Right lobe of liver (tissue), 6 donors: ENCODE data around the gene PHKG2. TPM values are rescaled to one million over a fixed set of nuclear protein-coding genes. Genes with fewer than 3 reads are reported as not detected.
A peak's percentile ranks its signal among the peaks of the same experiment; 100 is the strongest.

Experiments used
- ATAC-seq, 4 donors: fragments of 200-7000 bp; cut with Tn5 transposase; one replicate each; pipeline ENCODE4 v1.9.1; 2020; ENCODE audit warnings: mild to moderate bottlenecking in 4 of 4, moderate library complexity in 4 of 4
- DNase-seq, 3 donors: peaks; one replicate each; pipeline ENCODE4 v3.0.0-alpha.2; 2020
- H3K27ac ChIP-seq, 3 donors: fragments of 200-600 bp; one replicate each; pipeline ENCODE4 v1.8.0; 2022
- H3K27me3 ChIP-seq, 2 donors: fragments of 200-600 bp; one replicate each; pipeline ENCODE4 v1.8.0; 2022
- H3K36me3 ChIP-seq, 4 donors: fragments of 200-600 bp; sonication (generic) in 1 of 4; one replicate each; pipeline versions ENCODE4 v1.5.1 to v1.8.0; 2017 to 2022; ENCODE audit warnings: control low read depth in 1 of 4
- H3K4me1 ChIP-seq, 4 donors: fragments of 200-600 bp; sonication (generic) in 1 of 4; one replicate each; pipeline versions ENCODE4 v1.5.1 to v1.8.0; 2017 to 2022; ENCODE audit warnings: control low read depth in 1 of 4
- H3K4me3 ChIP-seq, 3 donors: fragments of 200-600 bp; one replicate each; pipeline ENCODE4 v1.8.0; 2022
- H3K9me3 ChIP-seq, 4 donors: fragments of 200-600 bp; sonication (generic) in 1 of 4; one replicate each; pipeline versions ENCODE4 v1.5.1 to v1.8.0; 2017 to 2022; ENCODE audit warnings: control low read depth in 1 of 4
- POLR2A ChIP-seq: fragments of 450-650 bp; IDR thresholded peaks from one replicate; pipeline ENCODE4 v1.6.1; 2017; ENCODE audit warnings: antibody characterized with exemption, mild to moderate bottlenecking
- WGBS: methylation state at CpG from one replicate; pipeline ENCODE4 v1.1.6; 2018; ENCODE audit warnings: low coverage, low lambda C conversion rate; ENCODE audit not compliant: insufficient coverage; ENCODE audit errors: missing lambda C conversion rate; 5-methylcytosine and 5-hydroxymethylcytosine counted together
- intact Hi-C, 2 donors: fragments of 100-400 bp; cut with DNase I; formaldehyde crosslinking; loops; one replicate each; pipeline versions ENCODE4 v1.11.2 to v1.14.1; 2022
- small RNA-seq, 2 experiments: library from RNA; depleted of rRNA; stranded (forward); fragments of <200 nt; gene quantifications; one replicate each; pipeline ENCODE3, GENCODE V24; 2016
- total RNA-seq, 6 experiments: library from RNA; depleted of rRNA in 2 of 6; stranded (reverse); fragments of >200 nt in 2 of 6; fragmentation: NEBNext Ultra II Directional in 3 of 6; extraction: Animal tissue kit (Norgen Biotek cat#: 25700) in 3 of 6; gene quantifications; one replicate each; pipeline versions ENCODE4 v1.1.0 to v1.2.4, GENCODE V29; 2016 to 2023
- TF ChIP-seq, protein P1 (sequence below), 4 donors: fragments of 200-600 bp in 3 of 4; fragments of 450-650 bp in 1 of 4; IDR thresholded peaks; one replicate each; pipeline versions ENCODE4 v1.5.1 to v1.8.0; 2016 to 2022; ENCODE audit warnings: antibody characterized with exemption in 4 of 4, mild to moderate bottlenecking in 2 of 4
- donor health status: DM: no; HTN: yes; CAD: no.
- donor health status: DM: no; HTN: no; CAD: no.
- donor health status: DM: no; HTN: no; CAD: no.
- donor health status: DM: no; HTN: yes; CAD: no.
- donor health status: DM: no; HTN: yes; CAD: no.

PHKG2 gene
- total RNA-seq, 6 experiments from 2014 or later = 17.1 to 22.1 (median 18.4) TPM

DNA sequence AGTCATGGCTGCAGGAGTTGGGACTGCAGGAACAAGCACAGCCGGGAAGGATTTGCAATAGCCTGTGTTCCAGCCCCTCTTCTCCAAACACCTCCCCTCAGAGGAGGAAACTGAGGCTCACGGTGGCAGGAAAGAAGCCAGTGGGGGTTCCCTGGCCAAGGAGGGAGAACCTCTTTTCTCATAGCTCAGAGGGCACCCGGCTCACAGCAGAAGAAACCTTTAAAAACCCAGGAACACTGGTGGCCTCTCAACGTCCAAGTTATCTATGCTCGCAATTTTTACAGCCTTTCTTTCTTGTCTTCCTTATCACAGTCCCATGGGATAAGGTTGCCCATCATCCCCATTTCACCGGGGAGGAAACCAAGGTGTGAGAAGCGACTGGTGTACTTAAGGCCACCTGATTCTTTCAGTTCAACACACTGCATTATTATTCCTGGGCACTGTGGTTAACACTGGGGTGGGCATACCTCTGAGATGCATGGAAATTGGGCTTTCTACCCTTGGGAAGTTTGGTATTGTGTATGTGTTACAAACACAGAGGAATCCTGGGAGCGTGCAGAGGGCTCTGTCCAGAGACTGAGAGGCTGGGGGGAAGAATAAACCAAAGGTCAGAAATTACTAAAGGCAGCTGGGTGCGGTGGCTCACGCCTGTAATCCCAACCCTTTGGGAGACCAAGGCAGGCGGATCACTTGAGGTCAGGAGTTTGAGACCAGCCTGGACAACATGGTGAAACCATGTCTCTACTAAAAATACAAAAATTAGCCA is 39.6 kb downstream of the PHKG2 start:
- Histone ChIP-seq H3K36me3 (peaks cover 0 to 8% (median 0%) of the 10 kb centered on the region in 4 donors), H3K4me3 (peak overlapping the region; percentile 77 to 98 (median 91)), H3K9me3 (no peaks in the 10 kb centered on the region), H3K4me1 (peaks cover 0 to 6% (median 0%) of the 10 kb centered on the region in 4 donors), H3K27ac (peak overlapping the region; percentile 66 to 76 (median 73)), H3K27me3 (no peaks in the 10 kb centered on the region)
- intact Hi-C loops = no loop called here
- WGBS = 56% methylated on average over 10 of the region's 11 CpGs
- no peak for TF ChIP-seq POLR2A
- TF ChIP-seq, protein P1, sequence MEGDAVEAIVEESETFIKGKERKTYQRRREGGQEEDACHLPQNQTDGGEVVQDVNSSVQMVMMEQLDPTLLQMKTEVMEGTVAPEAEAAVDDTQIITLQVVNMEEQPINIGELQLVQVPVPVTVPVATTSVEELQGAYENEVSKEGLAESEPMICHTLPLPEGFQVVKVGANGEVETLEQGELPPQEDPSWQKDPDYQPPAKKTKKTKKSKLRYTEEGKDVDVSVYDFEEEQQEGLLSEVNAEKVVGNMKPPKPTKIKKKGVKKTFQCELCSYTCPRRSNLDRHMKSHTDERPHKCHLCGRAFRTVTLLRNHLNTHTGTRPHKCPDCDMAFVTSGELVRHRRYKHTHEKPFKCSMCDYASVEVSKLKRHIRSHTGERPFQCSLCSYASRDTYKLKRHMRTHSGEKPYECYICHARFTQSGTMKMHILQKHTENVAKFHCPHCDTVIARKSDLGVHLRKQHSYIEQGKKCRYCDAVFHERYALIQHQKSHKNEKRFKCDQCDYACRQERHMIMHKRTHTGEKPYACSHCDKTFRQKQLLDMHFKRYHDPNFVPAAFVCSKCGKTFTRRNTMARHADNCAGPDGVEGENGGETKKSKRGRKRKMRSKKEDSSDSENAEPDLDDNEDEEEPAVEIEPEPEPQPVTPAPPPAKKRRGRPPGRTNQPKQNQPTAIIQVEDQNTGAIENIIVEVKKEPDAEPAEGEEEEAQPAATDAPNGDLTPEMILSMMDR (IDR thresholded peaks at IDR 0.05) = no peak
- ATAC-seq (peak in 1 of 4 donors; percentile 5), DNase-seq (no peak)

DNA sequence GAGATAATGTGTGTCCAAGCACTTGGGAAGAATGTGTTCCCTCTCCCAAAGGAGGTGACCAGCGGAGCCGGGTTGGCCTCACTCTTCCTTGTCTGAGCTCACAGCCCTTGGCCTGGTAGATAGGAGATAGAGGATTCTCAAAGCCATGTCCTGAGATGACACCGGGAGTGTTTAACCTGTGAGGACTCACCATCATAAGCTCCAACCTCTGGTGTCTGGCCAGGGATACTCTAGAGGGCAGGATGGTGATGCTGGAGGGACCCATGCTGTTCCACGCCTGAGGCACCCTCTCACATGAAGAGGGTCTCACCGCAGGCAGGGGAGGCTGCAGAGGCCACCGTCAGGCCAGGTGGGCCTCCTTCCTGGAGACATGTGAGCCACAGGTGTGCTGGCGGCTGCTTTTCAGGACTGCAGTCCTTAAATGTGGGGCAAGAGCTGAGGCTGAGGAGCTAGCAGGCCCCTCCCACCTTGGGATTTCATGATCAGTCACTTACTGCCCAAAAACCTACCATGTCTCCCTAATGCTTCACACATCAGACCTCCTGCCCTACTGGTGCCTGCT is 45.4 kb downstream of the PHKG2 start:
- Histone ChIP-seq H3K27ac (no peak overlapping the region), H3K4me3 (no peak overlapping the region), H3K36me3 (no peaks in the 10 kb centered on the region), H3K27me3 (no peaks in the 10 kb centered on the region), H3K4me1 (peaks cover 0 to 6% (median 0%) of the 10 kb centered on the region in 4 donors), H3K9me3 (no peaks in the 10 kb centered on the region)
- DNase-seq (no peak), ATAC-seq (peak in 1 of 4 donors; percentile 26)
- intact Hi-C loops = no loop called here
- TF ChIP-seq POLR2A = no peak
- TF ChIP-seq, protein P1 (IDR thresholded peaks at IDR 0.05) = no peak
- WGBS = no CpG with 5 or more reads among the region's 7 CpGs

DNA sequence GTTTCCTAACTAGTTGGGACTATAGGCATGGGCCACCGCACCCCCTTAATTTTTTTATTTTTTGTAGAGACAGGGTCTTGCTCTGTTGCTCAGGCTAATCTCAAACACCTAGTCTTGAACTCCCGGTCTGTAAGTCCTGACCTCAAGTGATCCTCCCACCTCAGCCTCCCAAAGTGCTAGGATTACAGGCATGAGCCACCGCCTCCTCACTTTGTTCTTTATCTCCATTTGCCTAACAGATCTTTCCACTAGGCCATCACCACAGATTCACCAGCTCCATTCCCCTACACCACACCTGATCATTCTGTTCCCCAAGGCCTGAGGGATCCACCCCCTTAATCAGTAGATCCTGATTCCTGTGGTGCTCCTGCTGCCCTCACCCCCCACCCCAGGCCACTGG is 46.4 kb downstream of the PHKG2 start:
- DNase-seq (no peak), ATAC-seq (no peak)
- WGBS = 88% methylated on average over 2 of the region's 3 CpGs

DNA sequence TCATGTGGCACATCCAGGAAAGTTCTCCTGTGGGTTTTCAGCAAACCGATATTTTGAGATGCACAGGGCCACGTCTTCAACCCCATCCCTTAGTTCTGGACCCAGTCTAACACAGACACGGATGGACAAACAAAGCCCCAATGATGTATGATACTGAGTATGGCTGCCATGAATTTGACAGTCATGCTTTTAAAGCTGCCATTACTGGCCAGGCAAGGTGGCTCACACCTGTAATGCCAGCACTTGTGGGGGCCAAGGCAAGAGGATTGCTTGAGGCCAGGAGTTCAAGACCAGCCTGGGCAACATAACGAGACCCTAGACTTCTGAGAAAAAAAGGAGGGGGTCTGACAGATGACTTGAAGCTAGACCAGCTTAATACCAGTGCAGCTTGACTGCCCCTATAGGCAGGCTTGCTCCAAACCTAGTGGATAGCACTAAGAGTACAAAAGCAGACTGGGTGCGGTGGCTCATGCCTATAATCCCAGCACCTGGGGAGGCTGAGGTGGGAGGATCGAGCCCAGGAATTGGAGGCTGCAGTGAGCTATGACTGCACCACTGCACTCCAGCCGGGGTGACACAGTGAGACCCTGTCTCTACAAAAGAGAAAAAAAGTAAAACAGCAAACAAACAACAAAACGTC is 49.6 kb downstream of the PHKG2 start:
- Histone ChIP-seq H3K4me1 (peaks cover 0 to 6% (median 0%) of the 10 kb centered on the region in 4 donors), H3K9me3 (no peaks in the 10 kb centered on the region), H3K4me3 (no peak overlapping the region), H3K36me3 (no peaks in the 10 kb centered on the region), H3K27me3 (no peaks in the 10 kb centered on the region), H3K27ac (no peak overlapping the region)
- WGBS = 59% methylated on average over 6 of the region's 8 CpGs
- TF ChIP-seq, protein P1 (IDR thresholded peaks at IDR 0.05) = no peak
- TF ChIP-seq POLR2A = no peak
- no peak for ATAC-seq
- intact Hi-C loops = no loop called here
- no peak for DNase-seq

More for the DNA sequence above, 46.4 kb downstream of the PHKG2 start:
- H3K4me1 ChIP-seq = peaks cover 0 to 6% (median 0%) of the 10 kb centered on the region in 4 donors
- no peaks in the 10 kb centered on the region for H3K36me3 ChIP-seq
- H3K4me3 ChIP-seq = no peak overlapping the region
- no peaks in the 10 kb centered on the region for H3K27me3 ChIP-seq
- intact Hi-C loops = no loop called here
- H3K9me3 ChIP-seq = no peaks in the 10 kb centered on the region
- no peak overlapping the region for H3K27ac ChIP-seq
- TF ChIP-seq POLR2A = no peak
- TF ChIP-seq, protein P1 (IDR thresholded peaks at IDR 0.05) = no peak

Small RNA genes within 50 kb of the gene (small RNA-seq; reads per million reads assigned to genes)
- gene RNU6-1043P (0 reads per million in 2 experiments), gene SNORA30 (1.5 to 2.7 reads per million in 2 experiments)

Other genes starting within 250 kb of the PHKG2 start
- gene ZNF768, start 221.9 kb upstream of the PHKG2 start, total RNA-seq = 10 to 100 TPM; 14.7 to 21.2 (median 18.8) TPM
- gene ZNF747, start 213.6 kb upstream of the PHKG2 start, total RNA-seq = 1 to 10 TPM; 5.3 to 9.7 (median 6.4) TPM
- 1 to 10 TPM; 3.2 to 6.5 (median 4.8) TPM for gene ZNF764, start 190.1 kb upstream of the PHKG2 start, total RNA-seq
- gene ZNF688, start 176.7 kb upstream of the PHKG2 start, total RNA-seq = 10 to 100 TPM in 1 of 6 experiments, 1 to 10 TPM in 5; 4.0 to 11.5 (median 6.5) TPM
- gene ZNF785, start 162.7 kb upstream of the PHKG2 start, total RNA-seq = 1 to 10 TPM; 2.4 to 6.5 (median 5.6) TPM
- gene ZNF689, start 138.0 kb upstream of the PHKG2 start, total RNA-seq = 1 to 10 TPM; 3.9 to 5.8 (median 4.4) TPM
- 10 to 100 TPM; 12.8 to 23.0 (median 17.6) TPM for gene PRR14, start 97.5 kb upstream of the PHKG2 start, total RNA-seq
- gene FBRS, start 90.0 kb upstream of the PHKG2 start, total RNA-seq = 10 to 100 TPM; 13.0 to 26.2 (median 20.9) TPM
- 10 to 100 TPM; 12.1 to 31.3 (median 22.6) TPM for gene SRCAP, start 49.3 kb upstream of the PHKG2 start, total RNA-seq
- gene CFAP119, start 13.6 kb downstream of the PHKG2 start, total RNA-seq = 1 to 10 TPM in 1 of 6 experiments, under 1 TPM in 4, not detected in 1; 0.19 to 1.8 (median 0.29) TPM
- gene RNF40, start 13.9 kb downstream of the PHKG2 start, total RNA-seq = 10 to 100 TPM; 34.3 to 56.8 (median 46.7) TPM
- gene ZNF629, start 38.8 kb downstream of the PHKG2 start, total RNA-seq = 1 to 10 TPM; 3.7 to 4.8 (median 4.3) TPM
- 10 to 100 TPM in 2 of 6 experiments, 1 to 10 TPM in 4; 5.9 to 14.3 (median 7.9) TPM for gene BCL7C, start 145.7 kb downstream of the PHKG2 start, total RNA-seq
- gene CTF1, start 148.2 kb downstream of the PHKG2 start, total RNA-seq = under 1 TPM in 4 of 6 experiments, not detected in 2; 0.13 to 0.74 (median 0.43) TPM
- 1 to 10 TPM; 2.8 to 8.0 (median 3.4) TPM for gene FBXL19, start 175.1 kb downstream of the PHKG2 start, total RNA-seq
- 10 to 100 TPM; 27.7 to 56.6 (median 31.6) TPM for gene ORAI3, start 200.6 kb downstream of the PHKG2 start, total RNA-seq
- gene SETD1A, start 209.3 kb downstream of the PHKG2 start, total RNA-seq = 1 to 10 TPM; 3.7 to 7.4 (median 6.9) TPM
- 100 to 1,000 TPM in 3 of 6 experiments, 10 to 100 TPM in 3; 54.6 to 219 (median 86.9) TPM for gene HSD3B7, start 236.8 kb downstream of the PHKG2 start, total RNA-seq